ENCODE measurements around the gene CCDC93. TPM values are rescaled to one million over a fixed set of nuclear protein-coding genes. Genes with fewer than 3 reads are reported as not detected.

CCDC93 gene
- total RNA-seq, 1 experiment from 2014 or later, result 18.7 TPM

DNA sequence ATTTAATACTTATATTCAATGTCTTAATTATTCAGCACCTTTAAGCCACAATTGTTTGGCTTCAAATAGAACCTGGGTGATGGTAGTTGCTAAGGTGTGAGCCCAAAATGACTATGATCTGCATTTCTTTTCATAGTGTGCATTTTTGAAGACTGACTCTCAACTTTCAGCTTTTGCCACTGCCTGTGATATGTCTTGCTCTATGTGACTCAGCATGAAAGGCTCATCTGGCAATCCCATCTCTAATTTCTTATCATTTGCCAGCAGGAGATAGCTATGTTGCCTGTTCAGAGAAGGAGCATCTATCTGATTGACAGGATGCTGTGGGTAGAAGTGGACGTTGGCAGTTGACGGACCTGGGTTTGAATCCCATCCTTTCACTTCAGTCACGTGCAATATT is 34.5 kb upstream of the CCDC93 start:
- Histone ChIP-seq H3K27me3 (ENCODE audit: insufficient read depth, low read length) (no peaks in the 10 kb centered on the region), H3K4me1 (ENCODE audit: control insufficient read depth in 1 of 2, insufficient read depth in 2 of 2, low read length in 2 of 2) (peaks cover 0 to 24% of the 10 kb centered on the region in 2 experiments; a peak in 2 of 4 replicates), H3K27ac (ENCODE audit: low read depth, low read length) (no peak overlapping the region), H3K4me2 (ENCODE audit: low read length) (no peak overlapping the region), H3K4me3 (replicated peaks in 1 of 2; ENCODE audit: low read depth in 1 of 2, low read length in 2 of 2) (no peak overlapping the region), H3K36me3 (ENCODE audit: control insufficient read depth in 1 of 2, insufficient read depth in 2 of 2, low read length in 2 of 2) (no peaks in the 10 kb centered on the region), H3K9ac (ENCODE audit: low read length) (no peak overlapping the region), H3K79me2 (ENCODE audit: insufficient read depth, low read length) (no peaks in the 10 kb centered on the region), H3K9me2 (ENCODE audit: insufficient read depth) (no peaks in the 10 kb centered on the region), H3K9me3 (ENCODE audit: control insufficient read depth in 1 of 2, insufficient read depth in 1 of 2, low read depth in 1 of 2, low read length in 2 of 2) (no peaks in the 10 kb centered on the region), H2AFZ (ENCODE audit: low read depth, low read length, poor library complexity, severe bottlenecking) (no peak overlapping the region), H4K20me1 (ENCODE audit: insufficient read depth) (no peaks in the 10 kb centered on the region)
- CTCF ChIA-PET, result interaction anchor here (3.0 to 3.2 kb wide), 2 partner anchors 16 to 807 kb away, joined by 29 to 42 read pairs; no protein-coding TSS in a partner anchor
- ATAC-seq, result no peak
- POLR2A ChIA-PET, result no interaction called here
- TF ChIP-seq ZFX (IDR thresholded peaks at IDR 0.05), result no peak
- no peak for TF ChIP-seq POLR2AphosphoS5 (IDR thresholded peaks at IDR 0.05; ENCODE audit: low read depth, low read length)
- TF ChIP-seq, protein P1, sequence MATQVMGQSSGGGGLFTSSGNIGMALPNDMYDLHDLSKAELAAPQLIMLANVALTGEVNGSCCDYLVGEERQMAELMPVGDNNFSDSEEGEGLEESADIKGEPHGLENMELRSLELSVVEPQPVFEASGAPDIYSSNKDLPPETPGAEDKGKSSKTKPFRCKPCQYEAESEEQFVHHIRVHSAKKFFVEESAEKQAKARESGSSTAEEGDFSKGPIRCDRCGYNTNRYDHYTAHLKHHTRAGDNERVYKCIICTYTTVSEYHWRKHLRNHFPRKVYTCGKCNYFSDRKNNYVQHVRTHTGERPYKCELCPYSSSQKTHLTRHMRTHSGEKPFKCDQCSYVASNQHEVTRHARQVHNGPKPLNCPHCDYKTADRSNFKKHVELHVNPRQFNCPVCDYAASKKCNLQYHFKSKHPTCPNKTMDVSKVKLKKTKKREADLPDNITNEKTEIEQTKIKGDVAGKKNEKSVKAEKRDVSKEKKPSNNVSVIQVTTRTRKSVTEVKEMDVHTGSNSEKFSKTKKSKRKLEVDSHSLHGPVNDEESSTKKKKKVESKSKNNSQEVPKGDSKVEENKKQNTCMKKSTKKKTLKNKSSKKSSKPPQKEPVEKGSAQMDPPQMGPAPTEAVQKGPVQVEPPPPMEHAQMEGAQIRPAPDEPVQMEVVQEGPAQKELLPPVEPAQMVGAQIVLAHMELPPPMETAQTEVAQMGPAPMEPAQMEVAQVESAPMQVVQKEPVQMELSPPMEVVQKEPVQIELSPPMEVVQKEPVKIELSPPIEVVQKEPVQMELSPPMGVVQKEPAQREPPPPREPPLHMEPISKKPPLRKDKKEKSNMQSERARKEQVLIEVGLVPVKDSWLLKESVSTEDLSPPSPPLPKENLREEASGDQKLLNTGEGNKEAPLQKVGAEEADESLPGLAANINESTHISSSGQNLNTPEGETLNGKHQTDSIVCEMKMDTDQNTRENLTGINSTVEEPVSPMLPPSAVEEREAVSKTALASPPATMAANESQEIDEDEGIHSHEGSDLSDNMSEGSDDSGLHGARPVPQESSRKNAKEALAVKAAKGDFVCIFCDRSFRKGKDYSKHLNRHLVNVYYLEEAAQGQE (IDR thresholded peaks at IDR 0.05; ENCODE audit: low read depth), result no peak
- no peak for TF ChIP-seq YY1 (IDR thresholded peaks at IDR 0.05; ENCODE audit: extremely low read depth, insufficient replicate concordance, low read depth, low read length)
- TF ChIP-seq POLR2A (IDR thresholded peaks at IDR 0.05; ENCODE audit: borderline replicate concordance, extremely low read depth, insufficient read depth, insufficient read length), result no peak
- TF ChIP-seq JUND (IDR thresholded peaks at IDR 0.05), result no peak
- no peak for TF ChIP-seq EGR1 (IDR thresholded peaks at IDR 0.05; ENCODE audit: low read depth)
- TF ChIP-seq ELF1 (IDR thresholded peaks at IDR 0.05; ENCODE audit: borderline replicate concordance, low read depth), result no peak
- intact Hi-C loops (cut with micrococcal nuclease), result loop anchor here (5.0 to 10.0 kb wide), 3 partner anchors 174 to 606 kb away; no protein-coding TSS in a partner anchor
- no peak for DNase-seq (ENCODE audit: low read depth, low spot score)
- no TSS peak for BruUV-seq (replicated peaks)
- RAD21 ChIA-PET (ENCODE audit: low non-redundant PET in 1 of 2, low total read pairs in 2 of 2, uncharacterized antibody in 2 of 2, unreplicated experiment in 2 of 2), result no interaction called here
